Colonic mucosa (tissue), 4 donors: Measurements from ENCODE around the gene TNS4. TPM values are rescaled to one million over a fixed set of nuclear protein-coding genes. Genes with fewer than 3 reads are reported as not detected.

Experiments
- DNase-seq: peaks from one replicate; pipeline ENCODE4 v3.0.0-alpha.2; 2020
- H3K27ac ChIP-seq: fragments of 200-600 bp; one replicate; pipeline ENCODE4 v1.8.0; 2021
- H3K27me3 ChIP-seq: fragments of 200-600 bp; one replicate; pipeline ENCODE4 v1.8.0; 2021
- H3K36me3 ChIP-seq: fragments of 200-600 bp; one replicate; pipeline ENCODE4 v1.8.0; 2021
- H3K4me1 ChIP-seq: fragments of 200-600 bp; one replicate; pipeline ENCODE4 v1.8.0; 2021; ENCODE audit warnings: mild to moderate bottlenecking
- H3K4me3 ChIP-seq: fragments of 200-600 bp; one replicate; pipeline ENCODE4 v1.8.0; 2021
- H3K9ac ChIP-seq, 2 donors: one replicate each; pipeline ENCODE4 v1.7.0; 2013; ENCODE audit warnings: control low read depth in 2 of 2, low read depth in 2 of 2, low read length in 2 of 2
- H3K9me3 ChIP-seq: fragments of 200-600 bp; one replicate; pipeline ENCODE4 v1.8.0; 2021
- CTCF ChIP-seq: fragments of 200-600 bp; IDR thresholded peaks from one replicate; pipeline ENCODE4 v1.8.0; 2022; ENCODE audit warnings: antibody characterized with exemption, mild to moderate bottlenecking
- intact Hi-C: fragments of 100-400 bp; cut with DNase I; formaldehyde crosslinking; loops from one replicate; pipeline ENCODE4 v1.14.1; 2022
- total RNA-seq, 2 donors: library from RNA; stranded (reverse); fragmentation: NEBNext Ultra II Directional in 1 of 2; extraction: Animal tissue kit (Norgen Biotek cat#: 25700) in 1 of 2; gene quantifications; one replicate each; pipeline ENCODE4 v1.2.1, GENCODE V29; 2021
- donor health status: healthy.
- donor health status: DM: no; HTN: no; CAD: no.
- donor health status: DM: no; HTN: no; CAD: no.

TNS4 gene
- total RNA-seq, 2 donors from 2014 or later, result 8.8 to 20.4 TPM

- no peak overlapping the region for H3K4me3 ChIP-seq
- no peaks in the 10 kb centered on the region for H3K27me3 ChIP-seq
- H3K27ac ChIP-seq, result no peak overlapping the region
- H3K36me3 ChIP-seq, result no peaks in the 10 kb centered on the region
- no peak overlapping the region for H3K9ac ChIP-seq
- DNase-seq, result no peak
- no peak for TF ChIP-seq CTCF
- intact Hi-C loops, result no loop called here
- no peaks in the 10 kb centered on the region for H3K9me3 ChIP-seq
- peaks cover 10% of the 10 kb centered on the region for H3K4me1 ChIP-seq
Observed at GRCh38 chr17:40486522-40487370, 14.7 kb downstream of the TNS4 start.

- DNase-seq, result no peak
Observed at GRCh38 chr17:40485851-40486521, 15.4 kb downstream of the TNS4 start.

GRCh38 chr17:40484973-40485530, 16.4 kb downstream of the TNS4 start:
- Histone ChIP-seq H3K4me1 (peaks cover 10% of the 10 kb centered on the region), H3K27ac (no peak overlapping the region), H3K4me3 (no peak overlapping the region), H3K9me3 (no peaks in the 10 kb centered on the region), H3K27me3 (no peaks in the 10 kb centered on the region), H3K36me3 (no peaks in the 10 kb centered on the region), H3K9ac (no peak overlapping the region)
- DNase-seq, result no peak
- TF ChIP-seq CTCF, result no peak
- intact Hi-C loops, result no loop called here

More at GRCh38 chr17:40485851-40486521, 15.4 kb downstream of the TNS4 start:
- Histone ChIP-seq H3K4me1 (peaks cover 13% of the 10 kb centered on the region), H3K27me3 (no peaks in the 10 kb centered on the region), H3K36me3 (no peaks in the 10 kb centered on the region), H3K4me3 (no peak overlapping the region), H3K9ac (peak overlapping the region in 1 of 2 donors; percentile 2), H3K27ac (peak overlapping the region; percentile 44), H3K9me3 (no peaks in the 10 kb centered on the region)
- TF ChIP-seq CTCF, result no peak
- intact Hi-C loops, result no loop called here

DNA sequence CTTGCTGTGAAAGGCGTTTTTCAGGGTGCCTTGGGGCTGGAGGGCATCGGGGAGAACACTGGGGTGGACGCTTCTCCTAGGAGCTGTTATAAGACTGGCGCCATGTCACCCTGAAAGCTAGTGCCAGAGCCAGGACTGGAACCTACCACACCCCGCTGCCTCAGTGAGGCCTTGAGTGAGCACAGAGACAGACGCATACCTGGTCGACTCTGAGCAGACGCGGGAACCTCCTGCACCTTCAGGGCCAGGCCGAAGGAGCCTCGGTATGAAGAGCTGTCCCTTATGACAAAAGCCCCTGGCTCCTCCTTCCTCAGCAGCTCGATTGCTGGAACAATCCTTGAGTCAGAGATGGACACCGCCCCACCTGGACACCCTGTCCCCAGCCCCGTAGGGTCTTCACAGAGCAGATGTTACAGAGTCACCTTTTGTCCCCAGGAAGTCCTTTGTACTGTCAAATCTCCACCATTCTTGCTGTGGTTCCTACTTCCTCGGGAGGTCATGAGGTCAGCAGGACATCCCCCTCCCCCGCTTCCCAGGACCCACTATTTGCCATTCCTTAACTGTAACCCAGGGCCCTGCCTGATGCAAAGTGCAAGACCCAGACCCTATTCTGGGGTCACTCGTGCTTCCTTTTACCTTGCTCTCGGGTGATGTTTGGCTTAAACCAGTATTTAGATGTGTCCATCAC, 17.0 kb downstream of the TNS4 start:
- intact Hi-C loops, result no loop called here
- no peak for DNase-seq
- Histone ChIP-seq H3K27ac (no peak overlapping the region), H3K4me1 (peaks cover 7% of the 10 kb centered on the region), H3K4me3 (no peak overlapping the region), H3K9me3 (no peaks in the 10 kb centered on the region), H3K9ac (no peak overlapping the region), H3K36me3 (no peaks in the 10 kb centered on the region), H3K27me3 (no peaks in the 10 kb centered on the region)
- no peak for TF ChIP-seq CTCF

DNA sequence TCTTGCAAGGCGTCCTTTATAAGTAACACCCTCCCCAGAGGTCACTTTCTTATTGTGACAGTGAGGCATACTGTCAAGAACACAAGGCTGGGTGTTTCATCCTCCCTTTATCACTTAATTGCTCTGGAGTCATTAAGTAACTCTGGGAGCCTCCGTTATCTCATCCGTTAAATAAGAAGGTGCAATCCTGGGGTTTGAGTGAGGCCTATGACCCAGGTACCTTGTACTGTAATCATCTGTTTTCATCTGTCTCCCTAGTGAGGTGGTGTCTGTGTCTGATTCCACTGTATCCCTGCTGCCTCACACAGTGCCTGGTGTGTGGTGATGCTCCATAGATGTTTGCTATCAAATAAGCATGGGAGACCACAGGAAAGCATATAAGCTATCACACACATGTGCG, 17.7 kb downstream of the TNS4 start:
- DNase-seq, result no peak
- Histone ChIP-seq H3K27me3 (no peaks in the 10 kb centered on the region), H3K9ac (no peak overlapping the region), H3K27ac (no peak overlapping the region), H3K4me1 (peaks cover 7% of the 10 kb centered on the region), H3K4me3 (no peak overlapping the region), H3K9me3 (no peaks in the 10 kb centered on the region), H3K36me3 (no peaks in the 10 kb centered on the region)
- TF ChIP-seq CTCF, result no peak
- intact Hi-C loops, result no loop called here
